Mesenteric fat pad (tissue), 1 donor: ENCODE results near the gene NR2F1. TPM values are rescaled to one million over a fixed set of nuclear protein-coding genes. Genes with fewer than 3 reads are reported as not detected.
A peak's percentile ranks its signal among the peaks of the same experiment; 100 is the strongest.

ENCODE experiments used
- DNase-seq: peaks from one replicate; pipeline ENCODE4 v3.0.0-alpha.2; 2020; ENCODE audit warnings: low spot score
- total RNA-seq: library from RNA; stranded (reverse); fragmentation: NEBNext Ultra II Directional; extraction: Animal tissue kit (Norgen Biotek cat#: 25700); gene quantifications from one replicate; pipeline ENCODE4 v1.2.1, GENCODE V29; 2021
- donor health status: DM: yes; HTN: yes; CAD: no.

Gene NR2F1
- total RNA-seq, 1 donor from 2014 or later = 71.5 TPM

GRCh38 chr5:93603793-93604643 lies 21.0 kb downstream of the NR2F1 start:
- DNase-seq = no peak

GRCh38 chr5:93604644-93605515 lies 21.9 kb downstream of the NR2F1 start:
- no peak for DNase-seq

GRCh38 chr5:93606382-93606752 lies 23.3 kb downstream of the NR2F1 start:
- no peak for DNase-seq

- no peak for DNase-seq
Observed at GRCh38 chr5:93607367-93608258, 24.6 kb downstream of the NR2F1 start.

- DNase-seq = no peak
Observed at GRCh38 chr5:93608855-93609254, 25.8 kb downstream of the NR2F1 start.

GRCh38 chr5:93609762-93610161 lies 26.7 kb downstream of the NR2F1 start:
- no peak for DNase-seq

- DNase-seq = no peak
Observed at GRCh38 chr5:93610581-93611272, 27.7 kb downstream of the NR2F1 start.

GRCh38 chr5:93611273-93611975 lies 28.4 kb downstream of the NR2F1 start:
- DNase-seq = no peak

- DNase-seq = no peak
Observed at GRCh38 chr5:93611976-93612854, 29.2 kb downstream of the NR2F1 start.

GRCh38 chr5:93612855-93613243 lies 29.8 kb downstream of the NR2F1 start:
- no peak for DNase-seq

GRCh38 chr5:93616538-93617174 lies 33.6 kb downstream of the NR2F1 start:
- DNase-seq = no peak

GRCh38 chr5:93620487-93621326 lies 37.7 kb downstream of the NR2F1 start:
- no peak for DNase-seq

GRCh38 chr5:93621327-93621798 lies 38.3 kb downstream of the NR2F1 start:
- peak; percentile 93 for DNase-seq

- no peak for DNase-seq
Observed at GRCh38 chr5:93622240-93622885, 39.3 kb downstream of the NR2F1 start.

- DNase-seq = no peak
Observed at GRCh38 chr5:93623153-93623552, 40.1 kb downstream of the NR2F1 start.

GRCh38 chr5:93626801-93627200 lies 43.8 kb downstream of the NR2F1 start:
- DNase-seq = no peak

- no peak for DNase-seq
Observed at GRCh38 chr5:93632327-93632726, 49.3 kb downstream of the NR2F1 start.
